ENCODE results near the gene TBC1D22A. TPM values are rescaled to one million over a fixed set of nuclear protein-coding genes. Genes with fewer than 3 reads are reported as not detected.

Gene TBC1D22A
- total RNA-seq, 1 experiment from 2014 or later, result 14.3 TPM

DNA sequence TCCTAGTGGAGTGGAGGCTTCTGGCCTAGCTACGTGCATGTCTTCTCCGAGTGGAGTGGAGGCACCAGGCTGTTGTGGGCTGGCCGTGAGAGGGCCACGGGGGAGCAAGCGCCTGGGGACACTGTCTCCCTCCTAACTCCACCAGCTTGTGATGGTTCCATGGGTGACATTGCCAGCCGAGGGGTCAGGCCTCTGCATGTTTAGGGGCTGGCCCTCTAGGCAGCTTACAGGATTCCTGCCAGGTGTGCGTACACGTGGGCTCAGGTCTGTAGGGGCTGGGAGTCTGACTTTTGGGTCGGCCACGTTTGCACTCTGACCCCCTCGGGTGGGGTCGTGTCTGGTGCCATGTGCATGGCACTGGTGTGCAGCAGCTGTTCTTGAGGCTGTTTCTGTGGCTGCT, 31.6 kb downstream of the TBC1D22A start:
- H3F3A ChIP-seq (ENCODE audit: low read length, unreplicated experiment), result no peaks in the 10 kb centered on the region
- no peaks in the 10 kb centered on the region for H4K20me1 ChIP-seq (ENCODE audit: low read length)
- no peak for DNase-seq
- intact Hi-C loops (cut with micrococcal nuclease), result no loop called here
- TF ChIP-seq EZH2 (IDR thresholded peaks at IDR 0.05; ENCODE audit: low read length, unreplicated experiment) (no peak), EZH2phosphoT487 (IDR thresholded peaks at IDR 0.05; ENCODE audit: borderline replicate concordance, low read length) (no peak)
- TF ChIP-seq, protein P1, sequence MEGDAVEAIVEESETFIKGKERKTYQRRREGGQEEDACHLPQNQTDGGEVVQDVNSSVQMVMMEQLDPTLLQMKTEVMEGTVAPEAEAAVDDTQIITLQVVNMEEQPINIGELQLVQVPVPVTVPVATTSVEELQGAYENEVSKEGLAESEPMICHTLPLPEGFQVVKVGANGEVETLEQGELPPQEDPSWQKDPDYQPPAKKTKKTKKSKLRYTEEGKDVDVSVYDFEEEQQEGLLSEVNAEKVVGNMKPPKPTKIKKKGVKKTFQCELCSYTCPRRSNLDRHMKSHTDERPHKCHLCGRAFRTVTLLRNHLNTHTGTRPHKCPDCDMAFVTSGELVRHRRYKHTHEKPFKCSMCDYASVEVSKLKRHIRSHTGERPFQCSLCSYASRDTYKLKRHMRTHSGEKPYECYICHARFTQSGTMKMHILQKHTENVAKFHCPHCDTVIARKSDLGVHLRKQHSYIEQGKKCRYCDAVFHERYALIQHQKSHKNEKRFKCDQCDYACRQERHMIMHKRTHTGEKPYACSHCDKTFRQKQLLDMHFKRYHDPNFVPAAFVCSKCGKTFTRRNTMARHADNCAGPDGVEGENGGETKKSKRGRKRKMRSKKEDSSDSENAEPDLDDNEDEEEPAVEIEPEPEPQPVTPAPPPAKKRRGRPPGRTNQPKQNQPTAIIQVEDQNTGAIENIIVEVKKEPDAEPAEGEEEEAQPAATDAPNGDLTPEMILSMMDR (conservative IDR thresholded peaks at IDR 0.05; ENCODE audit: low read depth, low read length), result no peak
- no peak overlapping the region for H2AFZ ChIP-seq (ENCODE audit: low read length)
- CTCF ChIA-PET, result no interaction called here
- no peaks in the 10 kb centered on the region for H3K36me3 ChIP-seq (ENCODE audit: low read depth, low read length)
- H3K27ac ChIP-seq (ENCODE audit: low read length), result no peak overlapping the region
- no peaks in the 10 kb centered on the region for H3K27me3 ChIP-seq (ENCODE audit: low read length)
- H3K9ac ChIP-seq (ENCODE audit: low read length), result no peak overlapping the region
- no peak overlapping the region for H3K4me3 ChIP-seq (ENCODE audit: low read length)
- ATAC-seq, result no peak
- H3K79me2 ChIP-seq (ENCODE audit: low read length), result no peaks in the 10 kb centered on the region
- no peaks in the 10 kb centered on the region for H3K9me2 ChIP-seq (replicated peaks; ENCODE audit: low read length)
- no TSS peak for BruUV-seq (replicated peaks)
- no peaks in the 10 kb centered on the region for H3K9me3 ChIP-seq (ENCODE audit: low read length)
- H3K4me1 ChIP-seq (ENCODE audit: insufficient read depth, low read length), result no peaks in the 10 kb centered on the region
- H3K4me2 ChIP-seq (ENCODE audit: low read length), result no peak overlapping the region
- POLR2A ChIA-PET (ENCODE audit: unreplicated experiment), result no interaction called here

DNA sequence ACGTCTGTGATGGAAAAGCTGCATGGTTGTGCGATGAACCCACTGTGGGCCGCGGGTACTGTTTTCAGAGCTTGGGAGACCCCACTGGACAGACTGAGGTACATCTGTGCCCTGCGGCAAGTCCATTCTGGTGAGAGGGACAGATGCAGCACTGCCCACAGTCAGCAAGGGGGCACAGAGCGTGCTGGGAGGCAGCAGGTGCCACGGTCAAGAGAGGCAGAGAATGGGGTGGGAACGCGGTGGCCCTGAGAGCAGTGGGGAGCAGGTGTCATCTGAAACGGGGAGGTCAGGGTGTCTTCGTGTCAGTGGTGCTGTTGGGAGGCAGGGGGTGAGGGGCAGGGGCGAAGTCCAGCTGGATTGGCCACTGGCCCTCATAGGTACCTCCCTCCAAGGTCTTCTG, 32.0 kb downstream of the TBC1D22A start:
- Histone ChIP-seq H3K9me3 (ENCODE audit: low read length) (no peaks in the 10 kb centered on the region), H3K4me3 (ENCODE audit: low read length) (no peak overlapping the region), H3K9me2 (replicated peaks; ENCODE audit: low read length) (no peaks in the 10 kb centered on the region), H3K27ac (ENCODE audit: low read length) (no peak overlapping the region), H3F3A (ENCODE audit: low read length, unreplicated experiment) (no peaks in the 10 kb centered on the region), H3K9ac (ENCODE audit: low read length) (no peak overlapping the region), H3K27me3 (ENCODE audit: low read length) (no peaks in the 10 kb centered on the region), H3K36me3 (ENCODE audit: low read depth, low read length) (no peaks in the 10 kb centered on the region), H2AFZ (ENCODE audit: low read length) (no peak overlapping the region), H4K20me1 (ENCODE audit: low read length) (no peaks in the 10 kb centered on the region), H3K4me1 (ENCODE audit: insufficient read depth, low read length) (no peaks in the 10 kb centered on the region), H3K79me2 (ENCODE audit: low read length) (no peaks in the 10 kb centered on the region), H3K4me2 (ENCODE audit: low read length) (no peak overlapping the region)
- BruUV-seq (replicated peaks), result no TSS peak
- CTCF ChIA-PET, result no interaction called here
- intact Hi-C loops (cut with micrococcal nuclease), result no loop called here
- TF ChIP-seq EZH2phosphoT487 (IDR thresholded peaks at IDR 0.05; ENCODE audit: borderline replicate concordance, low read length) (no peak), EZH2 (IDR thresholded peaks at IDR 0.05; ENCODE audit: low read length, unreplicated experiment) (no peak)
- TF ChIP-seq, protein P1 (conservative IDR thresholded peaks at IDR 0.05; ENCODE audit: low read depth, low read length), result no peak
- no peak for ATAC-seq
- POLR2A ChIA-PET (ENCODE audit: unreplicated experiment), result no interaction called here
- DNase-seq, result no peak

DNA sequence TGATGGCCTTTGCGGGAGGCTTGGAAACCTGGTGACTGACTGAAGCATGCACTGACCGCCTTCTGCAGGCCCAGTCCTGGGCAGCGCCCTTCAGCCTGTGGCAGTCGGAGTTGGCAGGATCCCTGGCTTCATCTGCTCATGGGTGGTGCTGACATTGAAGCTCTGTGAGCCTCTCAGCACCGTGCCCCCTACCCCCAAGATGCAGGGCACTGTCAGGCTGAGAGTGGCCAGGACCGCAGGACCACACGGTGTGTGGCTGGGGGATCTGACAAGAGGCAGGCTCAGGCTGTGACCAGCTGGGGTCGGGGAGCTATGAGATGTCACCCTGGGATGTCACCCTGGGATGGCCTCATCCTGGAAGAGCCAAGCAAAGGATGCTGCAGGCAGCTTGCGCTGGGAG, 32.7 kb downstream of the TBC1D22A start:
- Histone ChIP-seq H3K27ac (ENCODE audit: low read length) (no peak overlapping the region), H4K20me1 (ENCODE audit: low read length) (no peaks in the 10 kb centered on the region), H2AFZ (ENCODE audit: low read length) (no peak overlapping the region), H3K27me3 (ENCODE audit: low read length) (no peaks in the 10 kb centered on the region), H3K4me1 (ENCODE audit: insufficient read depth, low read length) (no peaks in the 10 kb centered on the region), H3K9ac (ENCODE audit: low read length) (no peak overlapping the region), H3K4me2 (ENCODE audit: low read length) (no peak overlapping the region), H3K36me3 (ENCODE audit: low read depth, low read length) (no peaks in the 10 kb centered on the region), H3K79me2 (ENCODE audit: low read length) (no peaks in the 10 kb centered on the region), H3K9me2 (replicated peaks; ENCODE audit: low read length) (no peaks in the 10 kb centered on the region), H3K9me3 (ENCODE audit: low read length) (no peaks in the 10 kb centered on the region), H3K4me3 (ENCODE audit: low read length) (no peak overlapping the region), H3F3A (ENCODE audit: low read length, unreplicated experiment) (no peaks in the 10 kb centered on the region)
- ATAC-seq, result no peak
- no TSS peak for BruUV-seq (replicated peaks)
- DNase-seq, result no peak
- ChIA-PET POLR2A (ENCODE audit: unreplicated experiment) (no interaction called here), CTCF (no interaction called here)
- TF ChIP-seq, protein P1 (conservative IDR thresholded peaks at IDR 0.05; ENCODE audit: low read depth, low read length), result no peak
- no peak for TF ChIP-seq EZH2 (IDR thresholded peaks at IDR 0.05; ENCODE audit: low read length, unreplicated experiment)
- no peak for TF ChIP-seq EZH2phosphoT487 (IDR thresholded peaks at IDR 0.05; ENCODE audit: borderline replicate concordance, low read length)
- intact Hi-C loops (cut with micrococcal nuclease), result no loop called here

Data from PC-3 (cell line).